H1 (cell line): ENCODE measurements around the gene TEF. TPM values are rescaled to one million over a fixed set of nuclear protein-coding genes. Genes with fewer than 3 reads are reported as not detected.

ENCODE experiments used
- CTCF ChIA-PET: fragments of 300-600 bp; sonication (Branson Sonifier 250); formaldehyde crosslinking; loops from one replicate; lab custom pipeline; 2021; ENCODE audit not compliant: partially characterized antibody; lab: Charles Lee
- POLR2A ChIA-PET: fragments of 300-600 bp; sonication (Branson Sonifier 250); formaldehyde crosslinking; loops from one replicate; lab custom pipeline; 2021; ENCODE audit warnings: inconsistent platforms; ENCODE audit not compliant: partially characterized antibody; lab: Charles Lee
- DNase-seq, 2 experiments: peaks; one replicate each; pipeline versions ENCODE4 v3.0.0 to v3.0.0-alpha.2; 2010 to 2022; ENCODE audit warnings: low spot score in 2 of 2, low read depth in 1 of 2, mixed read lengths in 1 of 2
- FAIRE-seq: peaks from 2 replicates; lab custom pipeline; 2011; peaks lifted over from hg19 to GRCh38; lab: Jason Lieb, UNC
- H2AFZ ChIP-seq: 2 replicates; pipeline ENCODE4 v1.8.1; 2012; ENCODE audit warnings: low read length, inconsistent platforms
- H2AK5ac ChIP-seq: 2 replicates; pipeline ENCODE4 v1.6.1; 2013; ENCODE audit warnings: low read depth, low read length
- H2BK120ac ChIP-seq: replicated peaks from 2 replicates; pipeline ENCODE3; 2013; ENCODE audit warnings: low read depth, low read length, inconsistent platforms
- H2BK12ac ChIP-seq: 2 replicates; pipeline ENCODE4 v1.6.1; 2013; ENCODE audit warnings: low read depth, low read length
- H2BK15ac ChIP-seq: 2 replicates; pipeline ENCODE4 v1.6.1; 2013; ENCODE audit warnings: low read length
- H2BK20ac ChIP-seq: 2 replicates; pipeline ENCODE4 v1.6.1; 2013; ENCODE audit warnings: low read length
- H2BK5ac ChIP-seq: 2 replicates; pipeline ENCODE4 v1.6.1; 2013; ENCODE audit warnings: low read depth, low read length
- H3K14ac ChIP-seq: 2 replicates; pipeline ENCODE4 v1.6.1; 2013; ENCODE audit warnings: inconsistent platforms; ENCODE audit not compliant: insufficient read length
- H3K18ac ChIP-seq: 2 replicates; pipeline ENCODE4 v1.6.1; 2013; ENCODE audit warnings: low read length; ENCODE audit errors: extremely low read depth
- H3K23ac ChIP-seq: 2 replicates; pipeline ENCODE4 v1.6.1; 2013; ENCODE audit warnings: inconsistent platforms; ENCODE audit not compliant: insufficient read length
- H3K23me2 ChIP-seq: 2 replicates; pipeline ENCODE4 v1.6.1; 2013; ENCODE audit warnings: low read depth, low read length
- H3K27ac ChIP-seq: 2 replicates; pipeline ENCODE4 v1.6.1; 2011; ENCODE audit warnings: low read depth, low read length, inconsistent platforms
- H3K27me3 ChIP-seq, 4 experiments: replicated peaks in 1 of 4; 1 replicate in 1 of 4; 2 replicates in 3 of 4; pipeline versions ENCODE4 v1.6.1 to v1.8.1; 2011 to 2013; ENCODE audit warnings: low read length in 3 of 4, mild to moderate bottlenecking in 3 of 4, inconsistent platforms in 2 of 4, mixed read lengths in 2 of 4, moderate library complexity in 1 of 4; ENCODE audit not compliant: control insufficient read depth in 3 of 4, insufficient read depth in 3 of 4; ENCODE audit errors: extremely low read depth in 1 of 4
- H3K36me3 ChIP-seq, 4 experiments: 2 replicates each; pipeline versions ENCODE4 v1.6.1 to v1.8.1; 2011 to 2013; ENCODE audit warnings: mild to moderate bottlenecking in 4 of 4, low read length in 3 of 4, moderate library complexity in 2 of 4, control low read depth in 1 of 4, inconsistent platforms in 1 of 4; ENCODE audit not compliant: insufficient read depth in 4 of 4, control insufficient read depth in 2 of 4
- H3K4ac ChIP-seq: replicated peaks from 2 replicates; pipeline ENCODE3; 2013; ENCODE audit warnings: low read length, low read depth, mixed read lengths, inconsistent platforms; ENCODE audit not compliant: insufficient read length
- H3K4me1 ChIP-seq, 4 experiments: replicated peaks in 1 of 4; 1 replicate in 1 of 4; 2 replicates in 3 of 4; pipeline versions ENCODE4 v1.6.1 to v1.8.1; 2011 to 2013; ENCODE audit warnings: low read length in 3 of 4, inconsistent platforms in 2 of 4, mixed read lengths in 1 of 4; ENCODE audit not compliant: insufficient read depth in 4 of 4, control insufficient read depth in 3 of 4
- H3K4me2 ChIP-seq, 2 experiments: 2 replicates each; pipeline versions ENCODE4 v1.6.1 to v1.8.1; 2011 to 2013; ENCODE audit warnings: low read depth in 2 of 2, low read length in 2 of 2, control low read depth in 1 of 2, inconsistent platforms in 1 of 2, mild to moderate bottlenecking in 1 of 2; ENCODE audit not compliant: insufficient read depth in 1 of 2
- H3K4me3 ChIP-seq, 4 experiments: fragments of 200-600, 300-600 bp in 1 of 4; sonication (generic), shearing (Covaris generic), sonication (Bioruptor Twin) in 1 of 4; 2 replicates each; pipeline versions ENCODE4 v1.5.1 to v1.8.1; 2011 to 2016; ENCODE audit warnings: low read length in 4 of 4, low read depth in 3 of 4, control low read depth in 2 of 4, inconsistent platforms in 2 of 4, mild to moderate bottlenecking in 2 of 4, mixed read lengths in 1 of 4, moderate library complexity in 1 of 4; ENCODE audit not compliant: insufficient read depth in 2 of 4; ENCODE audit errors: extremely low read depth in 1 of 4
- H3K56ac ChIP-seq: replicated peaks from 2 replicates; pipeline ENCODE3; 2013; ENCODE audit warnings: low read depth, mild to moderate bottlenecking, mixed read lengths, low read length, inconsistent platforms; ENCODE audit not compliant: insufficient read length
- H3K79me1 ChIP-seq: 2 replicates; pipeline ENCODE4 v1.6.1; 2013; ENCODE audit warnings: low read depth, low read length, control low read depth
- H3K79me2 ChIP-seq, 2 experiments: 2 replicates each; pipeline versions ENCODE4 v1.6.1 to v1.8.1; 2012 to 2013; ENCODE audit warnings: low read length in 2 of 2, mild to moderate bottlenecking in 2 of 2, inconsistent platforms in 1 of 2; ENCODE audit not compliant: insufficient read depth in 2 of 2, control insufficient read depth in 1 of 2
- H3K9ac ChIP-seq, 4 experiments: replicated peaks in 1 of 4; 1 replicate in 1 of 4; 2 replicates in 3 of 4; pipeline versions ENCODE4 v1.6.1 to v1.8.1; 2011 to 2013; ENCODE audit warnings: low read depth in 3 of 4, low read length in 3 of 4, control low read depth in 2 of 4, mild to moderate bottlenecking in 2 of 4, moderate library complexity in 2 of 4, inconsistent platforms in 1 of 4; ENCODE audit errors: extremely low read depth in 1 of 4
- H3K9me3 ChIP-seq, 2 experiments: 2 replicates each; pipeline versions ENCODE4 v1.6.1 to v1.8.1; 2012 to 2013; ENCODE audit warnings: mild to moderate bottlenecking in 2 of 2, moderate library complexity in 2 of 2, control low read depth in 1 of 2, inconsistent platforms in 1 of 2, low read depth in 1 of 2, low read length in 1 of 2, mixed read lengths in 1 of 2; ENCODE audit not compliant: insufficient read depth in 2 of 2
- H4K20me1 ChIP-seq, 2 experiments: replicated peaks in 1 of 2; 2 replicates each; pipeline versions ENCODE3 to v1.8.1; 2011 to 2013; ENCODE audit warnings: inconsistent platforms in 2 of 2, low read length in 2 of 2, mild to moderate bottlenecking in 1 of 2; ENCODE audit not compliant: insufficient read depth in 2 of 2, control insufficient read depth in 1 of 2
- H4K5ac ChIP-seq: 2 replicates; pipeline ENCODE4 v1.6.1; 2013; ENCODE audit warnings: low read length, low read depth, mixed read lengths, inconsistent platforms; ENCODE audit not compliant: insufficient read length
- H4K8ac ChIP-seq: 2 replicates; pipeline ENCODE4 v1.8.0; 2013; ENCODE audit warnings: mild to moderate bottlenecking, moderate library complexity, low read length, inconsistent platforms; ENCODE audit not compliant: insufficient read depth; ENCODE audit errors: extremely low read depth
- H4K91ac ChIP-seq: replicated peaks from 2 replicates; pipeline ENCODE3; 2013; ENCODE audit warnings: low read length, mixed read lengths, inconsistent platforms; ENCODE audit not compliant: insufficient read length
- KDM5A ChIP-seq: fragments of 200-600 bp; IDR thresholded peaks from 2 replicates; pipeline ENCODE4 v1.7.1; 2012; ENCODE audit warnings: mild to moderate bottlenecking, low read length, inconsistent platforms, mixed read lengths
- MAX ChIP-seq: IDR thresholded peaks from 2 replicates; pipeline ENCODE4 v1.6.1; 2012; ENCODE audit warnings: inconsistent platforms
- POLR2AphosphoS5 ChIP-seq: IDR thresholded peaks from 2 replicates; pipeline ENCODE4 v1.6.1; 2011; ENCODE audit warnings: low read depth, low read length
- RNF2 ChIP-seq: fragments of 200-900, 300-1000 bp; sonication (generic); IDR thresholded peaks from 2 replicates; pipeline ENCODE4 v1.7.1; 2016; ENCODE audit warnings: borderline replicate concordance, low read depth, mild to moderate bottlenecking, antibody characterized with exemption, low read length; ENCODE audit not compliant: poor library complexity, severe bottlenecking; ENCODE audit errors: missing control alignments
- SRF ChIP-seq: IDR thresholded peaks from 2 replicates; pipeline ENCODE4 v1.6.1; 2011; ENCODE audit warnings: mild to moderate bottlenecking, low read depth, low read length, moderate library complexity
- TAF7 ChIP-seq: optimal IDR thresholded peaks from 2 replicates; pipeline ENCODE3; 2011; ENCODE audit warnings: low read depth, mild to moderate bottlenecking, inconsistent platforms, low read length, moderate library complexity, borderline replicate concordance
- WGBS, 2 experiments: shearing (Covaris generic) in 1 of 2; methylation state at CpG; one replicate each; pipeline versions ENCODE4 v1.1.6 to v1.1.7; 2013 to 2015; ENCODE audit warnings: low lambda C conversion rate in 2 of 2, mixed read lengths in 2 of 2, inconsistent platforms in 1 of 2, low coverage in 1 of 2, missing lambda C conversion rate in 1 of 2; ENCODE audit not compliant: insufficient replicate concordance in 2 of 2, insufficient coverage in 1 of 2, insufficient read length in 1 of 2; ENCODE audit errors: extremely low coverage in 1 of 2, missing lambda C conversion rate in 1 of 2; 5-methylcytosine and 5-hydroxymethylcytosine counted together
- polyA plus RNA-seq, 7 experiments: library from polyadenylated mRNA; depleted of rRNA in 3 of 7; stranded (reverse) in 5 of 7; unstranded in 2 of 7; fragments of >200 nt in 5 of 7; fragments of 200-250 nt in 2 of 7; gene quantifications; 1 replicate in 5 of 7; 2 replicates in 1 of 7; 4 replicates in 1 of 7; pipeline versions ENCODE4 v1.2.1 to v1.2.3, GENCODE V29; 2011 to 2013; ENCODE audit warnings: missing spikeins in 2 of 7, mixed read lengths in 2 of 7
- total RNA-seq: library from RNA; stranded (reverse); fragmentation: NEBNext Ultra II Directional; extraction: Animal tissue kit (Norgen Biotek cat#: 25700); gene quantifications from 2 replicates; pipeline ENCODE4 v1.2.1, GENCODE V29; 2021

The TEF gene
- total and polyA plus RNA-seq, 2 of the 8 experiments (the other 6 are each of a cell fraction or from before 2014, with no cell fraction given): 7.4 to 9.0 TPM

- H4K20me1 ChIP-seq: peaks cover 0 to 2% of the 10 kb centered on the region in 2 experiments
- H4K91ac ChIP-seq: no peak overlapping the region
- no peak for TF ChIP-seq KDM5A
- TF ChIP-seq MAX: no peak
- TF ChIP-seq RNF2: no peak
- TF ChIP-seq SRF: no peak
- TF ChIP-seq TAF7: no peak
- TF ChIP-seq POLR2AphosphoS5: no peak
- no peak overlapping the region for H2AFZ ChIP-seq
- H3K9me3 ChIP-seq: no peaks in the 10 kb centered on the region
- peaks cover 4 to 18% (median 9%) of the 10 kb centered on the region in 4 experiments; a peak in 7 of 8 replicates for H3K36me3 ChIP-seq
- no peak overlapping the region for H3K14ac ChIP-seq
- H3K4me1 ChIP-seq: peaks cover 0 to 8% (median 0%) of the 10 kb centered on the region in 4 experiments; a peak in 2 of 7 replicates
- POLR2A ChIA-PET: interaction anchor here (0.7 to 1.3 kb wide), 3 partner anchors 22 to 57 kb away, joined by 3 read pairs; no protein-coding TSS in a partner anchor
- H2BK20ac ChIP-seq: no peak overlapping the region
- no peak overlapping the region for H3K23ac ChIP-seq
- DNase-seq (no peak), FAIRE-seq (no peak)
- CTCF ChIA-PET: no interaction called here
- 94% methylated on average over 13 of the region's 14 CpGs; no CpG with 5 or more reads in 1 of the 2 experiments for WGBS, 2 experiments
- no peak overlapping the region for H3K9ac ChIP-seq
- no peak overlapping the region for H3K27ac ChIP-seq
- no peaks in the 10 kb centered on the region for H3K27me3 ChIP-seq
- H2BK12ac ChIP-seq: no peak overlapping the region
- H3K18ac ChIP-seq: no peak overlapping the region
- H4K5ac ChIP-seq: no peak overlapping the region
- no peak overlapping the region for H3K4me2 ChIP-seq
- no peaks in the 10 kb centered on the region for H3K23me2 ChIP-seq
- no peak overlapping the region for H3K56ac ChIP-seq
- H2AK5ac ChIP-seq: no peak overlapping the region
- no peaks in the 10 kb centered on the region for H3K79me2 ChIP-seq
- H4K8ac ChIP-seq: peak overlapping the region; percentile 41; the same call in 1 of the 2 replicates
- no peaks in the 10 kb centered on the region for H3K79me1 ChIP-seq
- H3K4ac ChIP-seq: no peak overlapping the region
- H2BK120ac ChIP-seq: no peak overlapping the region
- H3K4me3 ChIP-seq: no peak overlapping the region
- H2BK15ac ChIP-seq: no peak overlapping the region
- no peak overlapping the region for H2BK5ac ChIP-seq
Measured at GRCh38 chr22:41338614-41339212, 43.0 kb upstream of the TEF start.
